Endothelial cell of umbilical vein (primary cell): Measurements from ENCODE around the gene TWIST2.

Experiments used
- CTCF ChIP-seq, 2 donors: IDR thresholded peaks; 1 replicate in 1 of 2; 2 replicates in 1 of 2; pipeline ENCODE4 v1.5.1; 2011; ENCODE audit warnings: low read length in 2 of 2, mild to moderate bottlenecking in 2 of 2, moderate library complexity in 2 of 2, control low read depth in 1 of 2, inconsistent platforms in 1 of 2, low read depth in 1 of 2; ENCODE audit not compliant: insufficient read depth in 1 of 2; ENCODE audit errors: extremely low read depth in 1 of 2
- POLR2A ChIP-seq: IDR thresholded peaks from 2 replicates; pipeline ENCODE4 v1.6.1; 2012; ENCODE audit warnings: low read depth, mild to moderate bottlenecking, control low read depth, low read length

- TF ChIP-seq POLR2A (no peak), CTCF (IDR thresholded peaks at IDR 0.05; ENCODE audit: extremely low read depth in 1 of 2, insufficient read depth in 1 of 2, low read depth in 1 of 2, low read length in 2 of 2) (no peak)
Observed at GRCh38 chr2:238922435-238922834, 74.5 kb downstream of the TWIST2 start.
